ELR (cell line): ENCODE data around the gene CTNNBL1.
"Not testable (repeated sequence)": the region's sequence is repeated elsewhere in the genome, so short reads cannot be mapped to it uniquely, and the experiment has no call there.

Source experiments
- DNase-seq: peaks from one replicate; pipeline ENCODE4 v3.0.0-alpha.2; 2015; ENCODE audit warnings: low read depth

The CTNNBL1 gene

DNA sequence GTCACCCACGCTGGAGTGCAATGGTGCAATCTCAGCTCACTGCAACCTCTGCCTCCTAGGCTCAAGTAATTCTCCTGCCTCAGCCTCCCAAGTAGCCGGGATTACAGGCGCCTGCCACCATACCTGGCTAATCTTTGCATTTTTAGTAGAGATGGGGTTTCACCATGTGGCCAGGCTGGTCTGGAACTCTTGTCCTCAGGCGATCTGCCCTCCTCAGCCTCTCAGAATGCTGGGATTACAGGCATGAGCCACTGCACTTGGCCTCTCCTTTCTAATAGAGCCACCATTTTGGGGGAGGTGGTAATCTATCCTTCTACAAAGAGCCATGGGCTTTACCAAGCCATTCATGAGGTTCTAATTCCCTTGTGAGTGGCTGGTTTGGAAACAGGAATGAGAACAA lies 14.1 kb upstream of the CTNNBL1 start:
- not testable (repeated sequence) for DNase-seq

DNA sequence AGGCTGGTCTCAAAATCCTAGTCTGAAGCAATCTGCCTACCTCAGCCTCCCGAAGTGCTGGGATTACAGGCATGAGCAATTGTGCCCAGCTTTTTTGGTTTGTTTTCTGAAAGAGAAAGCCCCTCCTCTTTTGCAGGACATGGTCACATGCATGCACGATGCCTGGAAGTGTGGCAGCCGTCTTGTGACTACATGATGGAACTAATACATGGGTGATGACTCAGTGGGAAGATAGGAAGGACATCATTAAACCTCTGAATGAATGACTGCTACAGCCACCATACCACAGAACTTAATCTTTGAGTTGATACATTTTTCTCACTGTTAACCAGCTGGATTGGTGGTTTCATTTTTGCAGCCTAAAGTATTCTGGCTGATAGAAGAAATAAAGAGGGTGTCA lies 13.4 kb upstream of the CTNNBL1 start:
- DNase-seq = peak; percentile 59

DNA sequence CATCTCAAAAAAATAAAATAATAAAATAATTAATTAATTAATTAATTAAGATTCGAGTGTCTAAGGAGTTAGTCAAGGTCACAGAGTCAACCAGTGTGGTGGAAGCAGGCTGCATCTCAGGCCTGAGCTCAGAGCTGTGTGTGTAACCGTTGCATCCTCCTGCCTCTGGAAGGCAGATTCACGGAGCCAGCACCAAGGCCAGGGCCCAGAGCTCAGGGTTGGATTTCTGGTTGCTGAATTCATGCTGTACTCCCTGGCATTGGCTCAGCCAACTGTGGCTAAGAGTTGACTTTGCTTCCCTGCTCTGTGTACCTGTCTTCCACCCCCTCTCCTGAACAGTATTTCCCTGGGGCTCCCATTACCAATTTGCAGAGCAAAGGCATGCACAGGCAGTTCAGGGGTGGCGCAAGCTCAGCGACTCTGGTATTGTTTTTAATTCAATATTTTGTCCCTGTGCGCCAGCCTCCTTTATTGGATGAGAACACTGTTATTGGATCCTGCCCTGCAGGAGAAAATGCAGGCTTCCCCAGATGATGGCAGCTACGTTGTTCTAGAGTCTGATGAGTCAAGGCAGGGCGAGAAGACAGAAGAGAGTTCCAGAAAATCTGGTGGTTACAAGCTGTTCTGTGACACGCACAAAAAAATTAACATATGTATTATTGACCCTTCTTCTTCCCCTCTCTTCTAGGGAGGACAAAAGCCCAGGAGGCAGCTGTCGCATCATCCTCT lies 12.3 kb upstream of the CTNNBL1 start:
- DNase-seq = no peak

DNA sequence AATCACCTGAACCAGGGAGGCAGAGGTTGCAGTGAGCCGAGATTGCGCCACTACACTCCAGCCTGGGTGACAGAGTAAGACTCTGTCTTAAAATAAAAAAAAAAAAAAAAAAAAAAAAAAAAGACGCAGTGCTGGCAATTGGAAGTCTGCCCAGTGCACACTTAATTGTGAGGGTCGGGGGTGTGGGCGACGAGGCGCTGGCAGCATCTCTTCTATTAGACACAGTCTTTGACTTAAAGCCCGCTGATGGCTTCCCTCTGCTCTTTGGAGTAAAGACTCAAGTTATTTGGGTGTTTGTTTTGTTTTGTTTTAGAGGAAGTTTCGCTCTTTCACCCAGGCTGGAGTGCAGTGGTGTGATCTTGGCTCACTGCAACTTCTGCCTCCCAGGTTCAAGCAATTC lies 10.7 kb upstream of the CTNNBL1 start:
- DNase-seq = not testable (repeated sequence)

DNA sequence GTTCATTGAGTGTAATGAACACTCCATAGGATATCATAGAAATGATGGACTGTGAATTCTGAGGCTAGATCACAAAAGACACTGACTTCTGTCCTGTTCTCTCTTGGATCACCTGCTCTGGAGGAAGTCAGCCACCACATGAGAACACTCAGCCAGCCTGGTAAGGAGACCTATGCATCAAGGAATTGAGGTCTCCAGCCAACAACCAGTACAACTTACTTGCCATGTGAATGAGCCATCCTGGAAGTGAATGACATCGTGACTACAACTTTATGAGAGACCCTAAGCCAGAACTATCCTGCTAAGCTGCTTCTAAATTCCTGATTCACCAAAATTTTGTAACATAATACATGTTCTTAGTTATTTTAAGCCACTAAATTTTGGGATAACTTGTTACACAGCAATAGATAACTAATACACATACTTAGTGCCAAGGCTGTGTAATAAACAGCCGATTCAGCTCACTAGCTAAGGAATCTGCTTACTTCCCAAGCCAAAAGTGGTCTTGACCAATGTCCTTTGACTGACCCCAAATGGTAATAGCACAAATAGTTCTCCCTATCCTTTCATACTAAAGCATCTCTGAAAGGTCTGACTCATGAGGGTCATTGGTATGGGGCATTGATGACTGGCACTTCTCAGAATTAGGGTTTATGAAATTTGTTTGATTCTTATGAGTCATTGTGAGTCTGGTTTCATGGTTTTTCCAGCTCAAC lies 6.9 kb upstream of the CTNNBL1 start:
- peak; percentile 79 for DNase-seq

DNA sequence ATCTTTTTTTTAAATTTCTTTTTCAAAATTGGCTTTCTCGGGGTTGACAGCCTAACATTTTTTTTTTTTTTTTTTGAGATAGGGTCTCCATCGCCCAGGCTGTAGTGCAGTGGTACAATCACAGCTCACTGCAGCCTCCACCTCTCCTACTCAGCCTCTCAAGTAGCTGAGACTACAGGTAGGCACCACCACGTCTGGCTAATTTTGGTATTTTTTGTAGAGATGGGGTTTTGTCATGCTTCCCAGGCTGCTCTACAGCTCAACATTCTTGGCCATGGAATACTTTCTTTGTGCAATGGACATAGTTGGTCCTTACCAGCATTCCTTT lies 6.4 kb upstream of the CTNNBL1 start:
- DNase-seq = peak; percentile 13

DNA sequence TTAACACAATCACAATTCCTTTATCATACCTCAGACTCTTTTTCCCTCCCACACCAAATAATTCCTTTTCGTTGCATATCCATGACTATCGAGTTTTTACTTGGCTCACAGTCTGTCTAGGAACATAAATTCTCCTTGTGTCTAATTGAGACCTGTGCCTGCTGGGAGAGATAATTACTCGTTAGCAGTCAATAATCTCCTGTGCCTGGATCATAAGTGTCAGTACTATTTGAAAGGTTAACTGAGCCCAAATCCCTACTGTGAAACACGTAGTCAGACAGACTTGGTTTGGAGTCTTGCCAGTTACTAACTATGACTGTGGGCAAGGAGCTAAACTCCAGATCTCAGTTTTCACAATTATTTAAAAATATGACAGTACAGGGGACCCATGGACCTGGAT lies 5.7 kb upstream of the CTNNBL1 start:
- DNase-seq = peak; percentile 11

DNA sequence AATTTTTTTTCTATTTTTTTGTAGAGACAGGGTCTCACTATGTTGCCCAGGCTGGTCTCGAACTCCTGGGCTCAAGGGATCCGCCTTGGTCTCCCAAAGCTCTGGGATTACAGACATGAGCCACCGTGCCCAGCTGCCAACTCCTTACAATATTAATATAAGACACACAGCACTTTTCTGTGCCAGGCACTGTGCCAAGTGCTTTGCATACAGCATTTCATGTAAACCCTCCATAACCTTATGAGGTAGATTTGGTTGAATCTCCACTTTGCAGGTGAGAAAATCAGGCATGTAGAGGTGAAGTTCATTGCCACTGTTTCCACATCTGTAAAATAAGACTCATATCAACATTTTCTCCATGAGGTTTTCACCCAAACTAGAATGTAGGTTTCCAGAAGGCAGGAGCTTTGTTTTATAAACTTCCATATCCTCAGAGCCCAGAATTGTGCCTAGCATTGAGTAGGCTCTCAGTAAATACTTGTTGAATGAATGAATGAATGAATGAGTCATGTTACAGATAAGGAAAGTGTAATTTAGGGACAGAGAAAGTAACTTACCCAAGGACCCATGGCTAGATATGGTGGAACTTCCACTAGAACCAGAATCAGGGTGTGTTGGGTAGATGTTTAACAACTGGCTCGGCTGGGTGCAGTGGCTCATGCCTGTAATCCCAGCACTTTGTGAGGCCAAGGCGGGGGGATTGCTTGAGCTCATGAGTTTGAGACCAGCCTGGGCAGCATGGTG lies 3.0 kb upstream of the CTNNBL1 start:
- DNase-seq = no peak

DNA sequence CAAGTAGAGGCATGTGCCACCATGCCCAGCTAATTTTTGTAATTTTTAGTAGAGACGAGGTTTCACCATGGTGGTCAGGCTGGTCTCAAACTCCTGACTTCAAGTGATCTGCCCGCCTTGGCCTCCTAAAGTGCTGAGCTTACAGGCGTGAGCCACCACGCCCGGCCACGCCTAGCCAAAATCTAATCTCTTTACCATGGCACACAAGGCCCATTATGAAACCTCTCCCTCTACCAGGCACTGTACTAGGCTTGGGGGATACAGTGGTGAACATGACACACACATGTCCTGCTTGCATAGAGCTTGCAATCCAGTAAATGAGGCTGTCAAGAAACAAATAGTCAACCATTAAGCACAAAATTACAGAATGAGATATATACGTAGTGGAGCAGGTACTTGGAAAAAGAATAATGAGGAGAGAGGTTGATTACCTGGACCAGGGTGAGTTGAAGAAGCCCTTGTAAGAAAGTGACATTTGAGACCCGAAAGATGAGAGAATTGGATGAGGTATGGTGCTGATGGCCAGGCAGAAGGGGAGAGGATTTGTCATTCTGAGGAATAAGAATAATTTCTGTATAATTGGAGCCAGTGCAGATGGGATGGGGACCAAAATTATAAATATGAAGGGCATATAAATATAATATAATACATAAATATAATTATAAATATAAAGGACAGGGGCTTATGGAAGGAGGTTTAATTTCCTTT lies 1.2 kb upstream of the CTNNBL1 start:
- no peak for DNase-seq

DNA sequence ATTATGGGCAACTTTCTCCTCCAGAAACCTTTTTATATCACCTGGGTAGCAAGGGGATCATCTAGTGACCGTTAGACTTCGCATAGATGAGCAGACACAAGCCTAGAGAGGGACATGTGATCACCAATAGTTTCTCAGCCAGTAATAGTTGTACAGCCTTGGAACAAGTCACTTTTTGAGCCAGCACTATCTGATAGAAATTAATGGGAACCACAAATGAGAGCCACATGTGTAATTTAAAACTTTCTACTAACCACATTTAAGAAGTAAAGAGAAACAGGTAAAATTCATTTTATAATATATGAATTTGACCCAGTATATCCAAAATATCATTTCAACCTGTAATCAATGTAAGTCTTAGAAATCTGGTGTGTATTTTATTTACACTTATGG lies 592 bp upstream of the CTNNBL1 start:
- no peak for DNase-seq

DNA sequence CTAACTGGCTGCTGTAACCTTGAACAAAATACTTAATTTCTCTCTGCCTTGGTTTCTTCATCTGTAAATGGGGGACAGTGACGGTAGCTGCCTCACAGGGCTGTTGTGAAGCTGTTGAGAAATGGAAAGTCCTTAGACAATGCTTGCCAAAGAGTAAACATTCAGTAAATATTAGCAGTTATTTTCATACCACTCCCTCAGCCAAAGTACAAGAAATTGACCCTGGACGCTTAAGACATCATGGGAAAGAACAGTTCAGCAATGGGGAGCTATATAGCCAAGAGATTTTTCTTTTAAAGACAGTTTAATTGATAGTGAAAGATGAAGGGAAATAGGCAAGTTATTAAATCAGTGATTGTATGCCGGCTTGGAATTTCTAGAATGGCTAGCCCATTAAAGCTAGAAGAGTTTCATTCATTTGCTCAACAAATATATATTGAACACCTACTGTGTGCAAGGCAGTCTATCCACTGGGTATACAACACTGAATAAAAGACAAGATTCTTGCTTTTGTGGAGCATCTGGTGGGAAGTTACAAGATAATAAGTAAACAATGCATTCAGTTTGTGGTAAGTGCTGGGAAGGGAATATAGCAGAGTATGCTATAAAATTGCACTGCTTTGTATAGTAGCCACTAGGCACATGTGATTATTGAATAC lies 2.0 kb downstream of the CTNNBL1 start:
- no peak for DNase-seq

DNA sequence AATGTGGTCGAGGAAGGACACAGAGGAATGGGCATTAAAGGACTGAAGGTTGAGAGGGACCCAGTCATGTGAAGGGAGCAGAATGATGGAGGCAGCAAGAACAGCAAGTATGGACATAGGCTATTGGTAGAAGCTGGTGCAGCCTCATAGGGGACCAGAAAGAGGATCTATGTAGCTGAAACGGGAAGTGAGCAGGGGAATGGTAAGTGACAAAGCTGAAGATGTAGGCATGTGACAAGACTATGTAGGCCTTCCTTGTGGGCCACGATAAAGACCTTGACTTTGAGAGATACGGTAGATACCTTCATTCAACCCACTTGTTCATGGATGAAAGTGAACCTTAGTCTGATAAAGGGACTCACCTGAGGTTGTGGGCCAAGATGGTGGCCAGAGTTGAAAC lies 3.5 kb downstream of the CTNNBL1 start:
- DNase-seq = no peak

DNA sequence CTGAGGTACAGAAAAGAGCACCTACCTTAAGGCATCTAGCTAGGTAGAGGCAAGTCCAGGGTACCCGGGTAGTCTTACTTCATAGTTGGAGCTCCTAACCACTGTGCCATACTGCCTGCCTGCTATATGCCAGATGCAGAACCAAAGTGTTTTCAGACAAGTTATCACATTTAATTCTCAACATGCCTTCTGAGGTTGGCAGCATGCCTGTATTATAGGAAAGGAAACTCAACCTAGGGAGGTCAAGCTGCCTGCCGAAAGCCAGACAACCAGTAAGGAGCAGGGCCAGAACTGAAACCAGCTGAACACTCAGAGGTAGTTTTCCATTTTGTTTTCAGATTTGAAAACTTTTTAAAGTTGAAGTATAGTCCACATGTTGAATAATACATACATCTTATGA lies 5.4 kb downstream of the CTNNBL1 start:
- no peak for DNase-seq

DNA sequence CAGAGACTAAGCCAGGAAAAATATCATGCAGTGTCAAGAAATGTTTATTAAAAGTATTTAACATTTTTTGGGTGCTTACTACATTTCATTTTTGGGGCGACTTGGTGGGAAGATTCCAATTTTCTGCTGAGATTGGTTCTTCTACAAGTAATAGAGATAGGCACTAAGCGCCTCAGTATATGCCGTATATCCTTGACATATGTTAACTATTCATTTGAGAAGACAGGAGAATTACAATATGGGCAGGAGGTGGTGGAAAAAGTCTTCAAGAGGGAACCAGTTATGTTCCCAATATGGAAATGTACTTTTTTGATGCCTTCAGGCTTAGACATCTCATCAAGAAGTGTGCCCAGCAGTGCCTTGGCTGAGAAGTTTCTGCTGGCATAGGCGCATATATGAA lies 6.5 kb downstream of the CTNNBL1 start:
- no peak for DNase-seq

DNA sequence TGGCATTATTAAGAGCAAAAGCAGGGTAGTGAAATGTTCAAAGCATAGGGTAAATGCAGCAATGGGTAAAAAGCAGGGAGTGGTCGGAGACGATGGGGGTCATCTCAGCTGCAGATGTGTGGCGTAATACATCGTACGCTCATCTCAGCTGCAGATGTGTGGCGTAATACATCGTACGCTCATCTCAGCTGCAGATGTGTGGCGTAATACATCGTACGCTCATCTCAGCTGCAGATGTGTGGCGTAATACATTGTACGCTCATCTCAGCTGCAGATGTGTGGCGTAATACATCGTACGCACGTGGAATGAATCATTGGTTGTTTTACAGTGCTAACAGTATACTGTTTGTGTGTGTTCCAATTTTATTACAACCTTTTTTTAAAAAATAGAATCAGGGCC lies 7.8 kb downstream of the CTNNBL1 start:
- peak; percentile 63 for DNase-seq

DNA sequence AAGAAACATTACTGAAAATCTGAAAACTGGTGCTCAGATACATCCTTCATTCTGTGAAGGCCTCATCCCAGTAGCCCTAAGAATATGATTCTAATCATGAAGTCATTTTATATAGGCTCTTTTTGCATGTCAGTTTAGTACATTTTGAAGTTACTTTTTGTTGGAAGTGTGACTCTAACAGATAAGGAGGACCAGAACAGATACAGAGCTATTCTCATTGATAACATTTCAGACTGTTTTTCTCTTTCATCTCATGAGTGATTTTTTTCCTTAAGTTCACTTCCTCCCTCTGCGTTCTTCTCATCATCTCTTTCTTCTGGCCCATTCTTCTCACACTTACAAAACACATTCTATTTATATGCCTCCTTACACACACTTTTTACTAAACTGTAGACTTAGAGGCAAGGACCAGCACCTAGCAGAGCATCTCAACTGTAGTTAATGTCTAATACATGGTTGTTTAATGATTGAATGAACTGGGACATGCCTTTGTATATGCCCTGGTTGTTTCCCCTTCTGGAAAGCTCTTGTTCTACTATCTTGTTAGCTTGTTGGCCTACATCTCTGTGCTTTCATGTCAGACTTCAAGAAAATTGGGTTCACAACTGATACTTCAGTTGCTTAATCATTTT lies 8.7 kb downstream of the CTNNBL1 start:
- DNase-seq = no peak

DNA sequence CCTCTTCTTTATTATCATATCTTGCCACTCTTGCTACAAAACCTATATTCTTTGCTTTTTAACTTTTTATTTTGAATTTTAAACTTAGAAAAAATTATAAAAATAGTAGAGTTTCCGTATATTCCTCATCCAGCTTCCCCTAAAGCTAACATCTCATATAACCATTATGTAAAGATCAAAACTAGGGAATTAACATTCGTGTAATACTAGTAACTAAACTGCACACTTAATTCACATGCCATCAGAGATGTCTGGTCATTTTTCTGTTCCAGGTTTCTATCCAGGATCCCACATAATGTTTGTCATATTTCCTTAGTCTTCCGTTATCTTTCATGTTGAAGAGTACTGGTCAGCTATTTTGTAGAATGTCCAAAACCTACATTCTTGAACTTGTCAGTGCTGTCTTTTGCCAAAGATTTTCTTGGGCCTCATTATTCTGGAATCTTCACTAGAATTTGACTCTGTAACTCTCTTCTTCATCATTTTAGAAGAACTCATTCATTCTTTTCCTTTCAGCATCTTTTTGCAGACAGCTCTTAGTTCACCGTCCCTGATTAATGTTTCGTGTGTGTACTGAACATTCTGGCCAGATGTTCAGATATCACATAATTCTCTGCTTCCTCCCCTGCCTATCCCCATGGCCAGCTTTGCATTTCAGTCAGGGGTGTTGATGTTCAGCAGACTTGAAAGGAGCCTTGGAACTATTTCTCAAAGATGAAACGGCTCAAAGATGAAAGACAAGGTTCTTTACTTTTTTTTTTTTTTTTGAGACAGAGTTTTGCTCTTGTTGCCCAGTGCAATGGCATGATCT lies 9.4 kb downstream of the CTNNBL1 start:
- DNase-seq = no peak

DNA sequence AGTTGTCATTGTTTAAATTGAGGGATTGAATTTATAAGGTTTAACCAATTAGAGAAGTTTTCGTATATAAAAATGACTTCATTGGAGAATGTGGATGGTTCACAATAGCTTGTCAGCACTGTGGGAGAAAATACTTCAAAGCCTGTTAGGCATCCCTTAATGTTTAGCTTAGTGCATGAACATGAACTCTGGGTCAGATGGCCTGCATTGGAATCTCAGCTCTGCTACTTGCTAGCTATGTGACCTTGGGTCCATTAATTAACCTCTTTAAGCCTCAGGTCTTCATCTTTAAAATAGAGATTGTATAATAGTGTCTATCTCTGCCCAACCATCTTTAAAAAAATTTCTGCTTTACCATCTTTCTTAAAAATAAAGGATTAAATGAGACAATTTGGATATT lies 11.1 kb downstream of the CTNNBL1 start:
- no peak for DNase-seq

DNA sequence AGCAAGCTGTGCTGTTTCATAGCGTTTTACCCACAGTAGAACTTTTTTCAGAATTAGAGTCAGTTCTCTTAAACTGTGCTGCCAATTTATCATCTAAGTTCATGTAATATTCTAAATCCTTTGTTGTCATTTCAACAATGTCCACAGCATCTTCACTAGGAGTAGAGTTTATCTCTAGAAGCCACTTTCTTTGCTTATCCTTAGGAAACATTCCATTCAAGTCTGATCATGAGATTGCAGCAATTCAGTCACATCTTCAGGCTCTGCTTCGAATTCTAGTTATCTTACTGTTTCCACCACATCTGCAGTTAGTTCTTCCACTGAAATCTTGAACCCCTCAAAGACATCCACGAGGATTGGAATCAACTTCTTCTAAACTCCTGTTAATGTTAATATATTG lies 12.5 kb downstream of the CTNNBL1 start:
- no peak for DNase-seq

DNA sequence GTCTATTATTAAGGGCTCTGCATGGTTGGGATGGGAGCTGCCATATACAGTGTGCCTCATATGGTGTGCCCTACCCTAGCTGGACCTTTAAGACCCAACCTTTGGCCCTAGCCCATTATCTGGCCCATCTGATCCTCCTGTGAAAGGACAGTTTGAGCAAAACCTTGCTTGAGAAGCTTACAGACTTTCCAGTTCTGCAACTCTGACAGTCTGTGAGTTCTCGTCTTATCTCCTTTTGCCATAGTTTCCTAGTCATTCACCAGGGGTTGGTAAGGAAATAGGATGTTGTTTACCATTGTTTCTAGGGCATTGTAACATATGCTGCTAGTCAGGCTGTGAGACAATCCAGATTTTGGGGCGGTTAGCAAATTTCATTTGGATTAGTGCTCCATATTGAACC lies 17.2 kb downstream of the CTNNBL1 start:
- DNase-seq = no peak
